ENCODE measurements around the gene BASP1.
A peak's percentile ranks its signal among the peaks of the same experiment; 100 is the strongest.

Gene BASP1

GRCh38 chr5:17275289-17276158 lies 58.1 kb downstream of the BASP1 start:
- DNase-seq (ENCODE audit: low spot score), result peak; percentile 50
- in situ Hi-C loops (cut with MboI; ENCODE audit: low pct_unique_long_range_greater_than_20kb, low sequenced_read_pairs, unreplicated experiment), result loop anchor here (10.0 kb wide), 1 partner anchor 61 kb away; the partner anchor contains the start of gene BASP1

GRCh38 chr5:17276445-17276844 lies 59.0 kb downstream of the BASP1 start:
- in situ Hi-C loops (cut with MboI; ENCODE audit: low pct_unique_long_range_greater_than_20kb, low sequenced_read_pairs, unreplicated experiment), result loop anchor here (10.0 kb wide), 1 partner anchor 62 kb away; the partner anchor contains the start of gene BASP1
- DNase-seq (ENCODE audit: low spot score), result peak; percentile 82
- TF ChIP-seq, protein P1, sequence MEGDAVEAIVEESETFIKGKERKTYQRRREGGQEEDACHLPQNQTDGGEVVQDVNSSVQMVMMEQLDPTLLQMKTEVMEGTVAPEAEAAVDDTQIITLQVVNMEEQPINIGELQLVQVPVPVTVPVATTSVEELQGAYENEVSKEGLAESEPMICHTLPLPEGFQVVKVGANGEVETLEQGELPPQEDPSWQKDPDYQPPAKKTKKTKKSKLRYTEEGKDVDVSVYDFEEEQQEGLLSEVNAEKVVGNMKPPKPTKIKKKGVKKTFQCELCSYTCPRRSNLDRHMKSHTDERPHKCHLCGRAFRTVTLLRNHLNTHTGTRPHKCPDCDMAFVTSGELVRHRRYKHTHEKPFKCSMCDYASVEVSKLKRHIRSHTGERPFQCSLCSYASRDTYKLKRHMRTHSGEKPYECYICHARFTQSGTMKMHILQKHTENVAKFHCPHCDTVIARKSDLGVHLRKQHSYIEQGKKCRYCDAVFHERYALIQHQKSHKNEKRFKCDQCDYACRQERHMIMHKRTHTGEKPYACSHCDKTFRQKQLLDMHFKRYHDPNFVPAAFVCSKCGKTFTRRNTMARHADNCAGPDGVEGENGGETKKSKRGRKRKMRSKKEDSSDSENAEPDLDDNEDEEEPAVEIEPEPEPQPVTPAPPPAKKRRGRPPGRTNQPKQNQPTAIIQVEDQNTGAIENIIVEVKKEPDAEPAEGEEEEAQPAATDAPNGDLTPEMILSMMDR (IDR thresholded peaks at IDR 0.05; ENCODE audit: extremely low read depth, insufficient read depth, missing control alignments), result no peak

More at GRCh38 chr5:17275289-17276158, 58.1 kb downstream of the BASP1 start:
- TF ChIP-seq, protein P1 (IDR thresholded peaks at IDR 0.05; ENCODE audit: extremely low read depth, insufficient read depth, missing control alignments), result no peak

DNA sequence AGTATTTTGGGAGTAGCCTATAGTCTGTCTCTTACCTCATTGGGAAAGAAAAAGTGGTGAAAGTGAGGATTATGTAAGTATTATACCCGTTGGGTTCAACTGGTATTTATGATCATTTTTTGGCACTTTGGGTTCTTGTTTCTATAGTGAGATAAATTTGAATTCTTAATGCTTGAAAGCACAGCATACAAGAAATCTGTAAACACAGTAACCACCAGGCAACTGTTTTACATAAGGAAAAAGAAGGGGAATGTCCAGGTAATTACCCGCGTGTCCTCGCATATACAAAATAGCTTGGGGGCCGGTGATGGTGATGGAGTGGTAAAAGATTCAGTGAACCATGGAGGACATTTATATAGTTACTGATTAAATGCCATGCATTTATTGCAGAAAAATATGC lies 60.5 kb downstream of the BASP1 start:
- DNase-seq (ENCODE audit: low spot score), result peak; percentile 53
- in situ Hi-C loops (cut with MboI; ENCODE audit: low pct_unique_long_range_greater_than_20kb, low sequenced_read_pairs, unreplicated experiment), result loop anchor here (10.0 kb wide), 1 partner anchor 63 kb away; the partner anchor contains the start of gene BASP1
- TF ChIP-seq, protein P1 (IDR thresholded peaks at IDR 0.05; ENCODE audit: extremely low read depth, insufficient read depth, missing control alignments), result no peak

DNA sequence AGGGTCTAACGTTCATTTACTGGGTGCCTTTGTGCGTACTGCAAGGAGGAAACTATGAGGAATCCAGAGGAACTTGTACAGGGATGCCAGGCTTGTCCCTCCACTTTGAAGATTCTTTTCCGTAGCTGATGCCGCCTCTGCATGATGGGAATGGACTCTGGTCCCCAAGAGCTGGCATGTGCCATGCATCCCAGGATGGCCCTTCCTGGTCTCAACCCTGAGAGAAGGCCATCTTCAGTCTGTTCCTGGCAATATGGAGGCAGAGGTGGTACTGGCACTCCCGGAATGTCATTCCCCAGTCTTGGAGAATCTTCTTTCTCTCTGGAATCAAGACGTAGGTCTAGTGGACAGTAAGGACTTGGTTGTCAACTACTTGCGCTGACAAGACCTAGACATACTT lies 61.5 kb downstream of the BASP1 start:
- no peak for DNase-seq (ENCODE audit: low spot score)
- in situ Hi-C loops (cut with MboI; ENCODE audit: low pct_unique_long_range_greater_than_20kb, low sequenced_read_pairs, unreplicated experiment), result loop anchor here (10.0 kb wide), 1 partner anchor 64 kb away; the partner anchor contains the start of gene BASP1
- TF ChIP-seq, protein P1 (IDR thresholded peaks at IDR 0.05; ENCODE audit: extremely low read depth, insufficient read depth, missing control alignments), result no peak

DNA sequence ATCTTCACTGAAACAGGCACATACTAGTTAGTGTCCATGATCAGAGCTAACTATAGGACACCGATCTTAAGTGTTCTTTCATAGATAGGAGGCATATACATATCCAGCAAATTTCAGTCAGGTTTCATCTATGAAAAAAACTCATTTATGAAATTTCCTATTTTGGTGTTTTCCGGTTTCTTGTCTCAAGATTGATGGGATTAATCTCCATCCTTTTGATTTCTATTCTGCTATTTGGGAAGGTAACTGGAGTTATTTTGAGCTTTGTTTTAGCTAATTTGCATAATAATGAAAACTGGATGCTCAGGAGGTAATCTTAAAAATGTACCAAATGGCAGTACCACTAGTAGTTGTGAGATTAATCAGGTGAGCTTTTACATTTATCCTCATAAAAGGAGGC lies 62.1 kb downstream of the BASP1 start:
- TF ChIP-seq, protein P1 (IDR thresholded peaks at IDR 0.05; ENCODE audit: extremely low read depth, insufficient read depth, missing control alignments), result no peak
- in situ Hi-C loops (cut with MboI; ENCODE audit: low pct_unique_long_range_greater_than_20kb, low sequenced_read_pairs, unreplicated experiment), result loop anchor here (10.0 kb wide), 1 partner anchor 65 kb away; the partner anchor contains the start of gene BASP1
- DNase-seq (ENCODE audit: low spot score), result no peak

DNA sequence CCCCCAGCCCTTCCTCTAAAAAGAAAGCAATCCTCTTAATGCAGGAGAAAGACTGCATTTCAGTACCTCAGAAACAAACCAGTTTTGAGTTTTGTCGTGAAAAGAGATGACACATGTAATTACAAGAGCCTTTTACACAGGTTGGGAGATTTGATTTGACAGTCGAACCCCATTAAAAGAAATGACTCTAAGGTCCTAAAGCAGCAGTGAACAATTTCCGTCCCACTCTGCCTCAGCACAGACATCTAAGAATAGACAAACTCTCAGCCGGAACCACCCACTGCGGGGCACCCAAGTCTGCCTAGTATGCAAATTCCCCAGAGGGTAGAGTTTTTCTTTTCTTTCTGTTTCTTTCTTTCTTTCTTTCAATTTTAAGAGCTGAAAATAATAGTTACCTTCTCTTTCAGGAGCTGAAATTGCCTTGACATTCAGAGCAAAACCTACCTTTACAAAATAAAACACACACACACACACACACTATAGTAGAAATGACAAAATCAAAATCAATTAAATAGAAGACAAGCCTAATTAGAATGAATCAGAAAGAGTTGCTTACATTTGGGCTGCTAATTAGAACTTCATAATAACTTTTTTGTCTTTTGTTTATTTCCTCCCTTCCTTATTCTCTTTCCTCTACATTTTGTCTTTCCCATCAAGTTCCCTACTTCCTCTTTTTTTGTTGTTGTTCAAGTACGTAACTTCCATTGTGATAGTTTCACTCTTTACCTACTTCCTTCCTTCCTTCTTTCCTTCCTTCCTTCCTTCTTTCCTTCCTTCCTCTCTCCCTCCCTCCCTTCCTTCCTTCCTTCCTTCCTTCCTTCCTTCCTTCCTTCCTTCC lies 65.1 kb downstream of the BASP1 start:
- in situ Hi-C loops (cut with MboI; ENCODE audit: low pct_unique_long_range_greater_than_20kb, low sequenced_read_pairs, unreplicated experiment), result no loop called here
- TF ChIP-seq, protein P1 (IDR thresholded peaks at IDR 0.05; ENCODE audit: extremely low read depth, insufficient read depth, missing control alignments), result no peak
- DNase-seq (ENCODE audit: low spot score), result peak; percentile 76
